ENCODE measurements around the gene C1QA.

C1QA gene

DNA sequence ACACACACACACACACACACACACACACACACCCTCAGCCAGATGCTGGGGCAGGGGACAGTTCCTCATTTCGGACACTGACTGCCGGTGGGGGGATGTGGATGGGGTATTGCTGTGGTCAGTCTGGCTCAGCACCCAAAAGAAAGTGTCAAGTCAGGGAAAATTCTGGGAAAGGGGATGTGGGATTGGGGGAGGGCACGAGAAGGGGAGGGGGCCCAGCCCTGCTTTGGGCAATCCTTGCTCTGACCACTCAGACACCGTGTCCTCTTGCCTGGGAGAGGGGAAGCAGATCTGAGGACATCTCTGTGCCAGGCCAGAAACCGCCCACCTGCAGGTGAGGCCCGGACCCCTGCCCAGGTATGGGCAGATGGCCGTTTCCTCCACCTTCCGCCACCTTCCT, 7.0 kb downstream of the C1QA start, which contains the start of gene C1QC:
Gene C1QC, plus strand, starts transcription at position 253 of the 400 bp plus-strand sequence. CDS start 391 bp downstream, outside the sequence.
- Histone ChIP-seq H3K9me3 (ENCODE audit: insufficient read depth, low read depth, low read length) (no peaks in the 10 kb centered on the region), H3K4me3 (ENCODE audit: low read length) (no peak within 1 kb of the TSS), H3K9ac (ENCODE audit: low read depth, low read length) (no peak within 1 kb of the TSS), H3K27ac (ENCODE audit: low read depth, low read length) (no peak within 1 kb of the TSS), H3K36me3 (ENCODE audit: insufficient read depth, low read length) (no peaks in the 10 kb centered on the region), H3K27me3 (ENCODE audit: insufficient read depth, low read length) (no peaks in the 10 kb centered on the region), H3K4me1 (ENCODE audit: insufficient read depth, low read length) (no peaks in the 10 kb centered on the region)
- 88% methylated on average over 8 of the region's 8 CpGs for WGBS

DNA sequence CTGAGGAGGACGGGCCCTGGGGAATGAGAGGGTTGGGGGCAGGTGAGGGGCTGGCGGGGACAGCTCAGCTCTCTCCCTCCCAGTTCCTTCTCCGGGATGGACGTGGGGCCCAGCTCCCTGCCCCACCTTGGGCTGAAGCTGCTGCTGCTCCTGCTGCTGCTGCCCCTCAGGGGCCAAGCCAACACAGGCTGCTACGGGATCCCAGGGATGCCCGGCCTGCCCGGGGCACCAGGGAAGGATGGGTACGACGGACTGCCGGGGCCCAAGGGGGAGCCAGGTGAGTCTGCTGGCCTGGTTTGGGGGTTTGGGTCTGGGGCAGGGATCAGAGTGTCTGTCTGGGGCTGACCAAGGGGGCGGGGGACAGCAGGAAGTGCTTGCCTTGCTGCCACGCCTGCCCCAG, 7.5 kb downstream of the C1QA start:
- H3K9ac ChIP-seq (ENCODE audit: low read depth, low read length), result no peak overlapping the region
- no peaks in the 10 kb centered on the region for H3K27me3 ChIP-seq (ENCODE audit: insufficient read depth, low read length)
- no peak overlapping the region for H3K4me3 ChIP-seq (ENCODE audit: low read length)
- 86% methylated on average over 12 of the region's 12 CpGs for WGBS
- no peaks in the 10 kb centered on the region for H3K36me3 ChIP-seq (ENCODE audit: insufficient read depth, low read length)
- H3K4me1 ChIP-seq (ENCODE audit: insufficient read depth, low read length), result no peaks in the 10 kb centered on the region
- H3K9me3 ChIP-seq (ENCODE audit: insufficient read depth, low read depth, low read length), result no peaks in the 10 kb centered on the region
- no peak overlapping the region for H3K27ac ChIP-seq (ENCODE audit: low read depth, low read length)

DNA sequence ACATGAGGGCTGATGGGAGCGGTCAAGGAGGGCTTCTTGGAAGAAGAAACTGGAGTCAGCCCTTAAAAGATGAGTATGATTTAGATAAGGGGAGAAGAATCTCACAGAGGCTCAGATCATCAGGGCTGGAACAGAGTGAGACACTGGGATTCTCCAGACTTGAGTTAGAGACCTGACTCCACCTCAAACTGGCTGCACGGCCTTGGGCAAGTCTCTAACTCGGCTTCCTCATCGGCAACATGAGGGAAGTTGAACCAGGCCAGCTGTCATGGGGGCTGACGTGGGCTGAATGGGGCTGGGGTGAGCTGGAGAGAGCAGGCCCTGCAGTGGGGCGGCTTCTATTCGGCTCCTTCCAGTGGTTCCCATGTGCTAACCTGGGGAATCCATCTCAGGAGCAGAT, 9.5 kb downstream of the C1QA start:
- H3K27ac ChIP-seq (ENCODE audit: low read depth, low read length), result no peak overlapping the region
- H3K36me3 ChIP-seq (ENCODE audit: insufficient read depth, low read length), result no peaks in the 10 kb centered on the region
- no peaks in the 10 kb centered on the region for H3K4me1 ChIP-seq (ENCODE audit: insufficient read depth, low read length)
- H3K27me3 ChIP-seq (ENCODE audit: insufficient read depth, low read length), result no peaks in the 10 kb centered on the region
- H3K4me3 ChIP-seq (ENCODE audit: low read length), result no peak overlapping the region
- H3K9me3 ChIP-seq (ENCODE audit: insufficient read depth, low read depth, low read length), result no peaks in the 10 kb centered on the region
- WGBS, result 82% methylated on average over 7 of the region's 7 CpGs
- H3K9ac ChIP-seq (ENCODE audit: low read depth, low read length), result no peak overlapping the region

DNA sequence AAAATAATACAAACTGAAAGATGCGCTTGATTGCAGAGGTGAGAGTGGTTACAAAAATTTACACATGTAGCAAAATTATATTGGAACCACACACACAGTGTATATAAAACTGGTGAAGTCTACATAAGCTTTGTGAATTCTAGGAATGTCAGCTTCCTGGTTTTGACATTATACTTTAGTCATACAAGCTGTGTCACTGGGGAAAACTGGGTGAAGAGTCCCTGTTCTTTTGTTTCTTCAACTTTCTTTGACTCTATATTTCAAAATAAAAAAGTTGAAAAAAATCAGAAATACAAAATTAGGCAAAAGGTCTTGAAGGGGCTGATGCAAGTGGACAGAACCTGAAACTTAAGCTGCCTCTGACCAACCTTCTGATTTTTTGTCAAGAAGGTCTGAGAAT, 10.0 kb downstream of the C1QA start:
- H3K36me3 ChIP-seq (ENCODE audit: insufficient read depth, low read length), result no peaks in the 10 kb centered on the region
- H3K27me3 ChIP-seq (ENCODE audit: insufficient read depth, low read length), result no peaks in the 10 kb centered on the region
- H3K4me1 ChIP-seq (ENCODE audit: insufficient read depth, low read length), result no peaks in the 10 kb centered on the region
- H3K9me3 ChIP-seq (ENCODE audit: insufficient read depth, low read depth, low read length), result no peaks in the 10 kb centered on the region
- no CpG with 5 or more reads among the region's 1 CpG for WGBS
- no peak overlapping the region for H3K9ac ChIP-seq (ENCODE audit: low read depth, low read length)
- H3K4me3 ChIP-seq (ENCODE audit: low read length), result no peak overlapping the region
- H3K27ac ChIP-seq (ENCODE audit: low read depth, low read length), result no peak overlapping the region

DNA sequence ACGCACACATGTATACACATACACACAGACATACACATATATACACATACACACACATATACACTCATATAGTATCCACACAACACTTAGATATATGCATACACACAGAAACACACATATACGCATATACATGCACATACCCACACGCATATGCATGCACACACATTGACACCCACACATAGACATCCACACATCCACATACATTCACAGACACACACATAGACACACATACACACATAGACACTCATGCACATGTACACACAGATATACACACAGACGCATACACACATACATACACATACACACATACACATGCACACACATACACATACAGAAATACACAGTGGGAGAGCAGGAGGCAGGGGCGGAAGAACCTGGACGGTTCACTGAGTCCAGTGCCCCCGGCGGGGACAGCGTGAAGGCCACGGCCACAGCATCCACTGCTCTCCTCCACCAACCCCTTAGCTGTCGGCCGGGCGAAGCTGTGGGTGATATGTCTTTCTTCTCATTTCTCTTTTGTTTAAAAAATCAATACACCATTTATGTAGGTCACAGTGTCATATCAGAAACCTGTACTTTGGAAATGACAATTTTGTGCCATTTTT, 13.8 kb downstream of the C1QA start:
- H3K9ac ChIP-seq (ENCODE audit: low read depth, low read length), result no peak overlapping the region
- no peak overlapping the region for H3K27ac ChIP-seq (ENCODE audit: low read depth, low read length)
- no peaks in the 10 kb centered on the region for H3K4me1 ChIP-seq (ENCODE audit: insufficient read depth, low read length)
- no peak overlapping the region for H3K4me3 ChIP-seq (ENCODE audit: low read length)
- no peaks in the 10 kb centered on the region for H3K27me3 ChIP-seq (ENCODE audit: insufficient read depth, low read length)
- H3K9me3 ChIP-seq (ENCODE audit: insufficient read depth, low read depth, low read length), result no peaks in the 10 kb centered on the region
- H3K36me3 ChIP-seq (ENCODE audit: insufficient read depth, low read length), result no peaks in the 10 kb centered on the region
- WGBS, result 94% methylated on average over 13 of the region's 13 CpGs

DNA sequence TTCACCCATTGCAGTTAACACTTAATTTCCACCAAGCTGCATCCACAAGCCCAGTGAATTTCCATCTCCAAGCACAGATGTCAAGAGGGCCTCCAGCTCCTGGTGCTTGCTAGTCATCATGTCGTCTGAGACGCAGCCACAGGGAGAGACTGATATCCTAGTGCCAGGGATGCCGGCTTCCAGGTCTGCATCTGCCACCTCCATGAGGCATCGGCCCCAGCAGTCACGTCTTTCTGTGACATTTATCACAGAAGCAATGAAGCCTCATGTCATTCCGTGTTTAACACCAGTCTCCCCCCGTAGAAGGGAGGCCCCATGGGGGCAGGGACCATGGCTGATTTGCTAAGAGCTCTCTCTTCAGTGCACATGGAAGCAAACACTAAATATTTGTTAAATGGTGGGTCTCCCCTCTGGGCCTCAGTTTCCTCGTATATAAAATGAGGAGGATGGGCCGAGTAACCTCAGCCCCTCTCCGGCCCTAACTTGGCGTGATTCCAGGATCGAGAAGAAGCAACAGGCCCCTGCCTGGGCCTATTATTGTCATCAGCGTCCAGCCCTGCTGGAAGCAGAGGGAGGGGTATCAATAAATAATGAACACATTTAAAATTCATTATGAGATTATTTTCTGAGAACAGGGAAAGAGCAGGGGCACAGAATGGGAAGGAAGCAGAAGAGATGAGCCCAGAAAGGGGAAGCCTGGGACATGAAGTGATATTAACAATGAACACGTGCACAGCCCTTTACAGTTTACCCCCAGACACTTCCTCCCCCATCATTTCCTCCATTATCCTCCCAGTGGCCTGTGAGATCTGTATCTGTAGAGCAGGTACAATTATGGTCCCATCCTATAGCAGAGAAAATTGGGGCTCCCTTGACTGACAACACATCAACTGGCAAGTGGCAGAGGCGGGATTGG, 15.8 kb downstream of the C1QA start:
- Histone ChIP-seq H3K27me3 (ENCODE audit: insufficient read depth, low read length) (no peaks in the 10 kb centered on the region), H3K36me3 (ENCODE audit: insufficient read depth, low read length) (no peaks in the 10 kb centered on the region), H3K9ac (ENCODE audit: low read depth, low read length) (no peak overlapping the region), H3K27ac (ENCODE audit: low read depth, low read length) (no peak overlapping the region), H3K4me1 (ENCODE audit: insufficient read depth, low read length) (no peaks in the 10 kb centered on the region), H3K9me3 (ENCODE audit: insufficient read depth, low read depth, low read length) (no peaks in the 10 kb centered on the region), H3K4me3 (ENCODE audit: low read length) (no peak overlapping the region)
- 93% methylated on average over 13 of the region's 15 CpGs for WGBS

DNA sequence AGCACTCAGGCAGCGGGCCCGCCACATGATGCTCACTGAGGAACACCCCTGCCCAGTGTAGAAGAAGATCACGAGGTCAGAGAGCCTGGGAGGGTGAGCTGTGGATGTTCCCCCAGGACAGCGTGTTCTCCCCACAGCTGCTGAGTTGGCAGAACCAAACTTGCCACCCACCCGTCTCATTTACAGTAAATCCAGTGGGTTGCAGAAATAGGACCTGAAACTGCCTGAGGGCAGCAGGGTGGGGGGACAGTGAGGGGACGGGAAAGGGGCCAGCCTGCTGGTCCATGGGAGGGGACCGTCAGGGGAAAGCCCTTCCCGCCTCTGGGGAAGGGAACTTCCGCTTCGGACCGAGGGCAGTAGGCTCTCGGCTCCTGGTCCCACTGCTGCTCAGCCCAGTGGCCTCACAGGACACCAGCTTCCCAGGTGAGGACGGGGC, 16.5 kb downstream of the C1QA start, which contains the start of gene C1QB:
Gene C1QB, plus strand, starts transcription at position 356 of the 436 bp plus-strand sequence. CDS start 6,227 bp downstream, outside the sequence.
- Histone ChIP-seq H3K4me3 (ENCODE audit: low read length) (no peak within 1 kb of the TSS), H3K4me1 (ENCODE audit: insufficient read depth, low read length) (no peaks in the 10 kb centered on the region), H3K9me3 (ENCODE audit: insufficient read depth, low read depth, low read length) (no peaks in the 10 kb centered on the region), H3K27ac (ENCODE audit: low read depth, low read length) (no peak within 1 kb of the TSS), H3K36me3 (ENCODE audit: insufficient read depth, low read length) (no peaks in the 10 kb centered on the region), H3K27me3 (ENCODE audit: insufficient read depth, low read length) (no peaks in the 10 kb centered on the region), H3K9ac (ENCODE audit: low read depth, low read length) (no peak within 1 kb of the TSS)
- WGBS, result 90% methylated on average over 13 of the region's 13 CpGs

DNA sequence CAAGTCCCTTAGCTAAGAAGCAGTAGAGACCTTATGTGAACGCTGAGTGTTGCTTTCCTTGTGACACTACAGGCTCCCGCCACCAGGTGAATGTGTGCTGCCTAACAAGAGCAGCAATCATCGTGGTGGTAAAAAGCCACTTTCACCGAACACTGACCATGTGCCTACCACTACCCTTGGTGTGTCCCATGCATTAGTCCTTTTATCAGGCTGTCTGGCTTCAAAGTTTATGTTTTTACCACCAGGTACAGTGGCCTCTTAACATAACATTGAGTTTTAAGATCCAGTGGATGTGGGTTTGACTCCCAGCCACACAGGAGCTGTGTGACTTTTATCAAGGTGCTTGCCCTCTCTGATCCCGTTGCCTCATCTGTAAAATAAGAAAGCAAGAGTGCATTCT, 18.3 kb downstream of the C1QA start:
- WGBS, result 67% methylated on average over 5 of the region's 5 CpGs
- no peaks in the 10 kb centered on the region for H3K4me1 ChIP-seq (ENCODE audit: insufficient read depth, low read length)
- no peaks in the 10 kb centered on the region for H3K9me3 ChIP-seq (ENCODE audit: insufficient read depth, low read depth, low read length)
- H3K27me3 ChIP-seq (ENCODE audit: insufficient read depth, low read length), result no peaks in the 10 kb centered on the region
- H3K27ac ChIP-seq (ENCODE audit: low read depth, low read length), result no peak overlapping the region
- H3K36me3 ChIP-seq (ENCODE audit: insufficient read depth, low read length), result no peaks in the 10 kb centered on the region
- H3K4me3 ChIP-seq (ENCODE audit: low read length), result no peak overlapping the region
- no peak overlapping the region for H3K9ac ChIP-seq (ENCODE audit: low read depth, low read length)

DNA sequence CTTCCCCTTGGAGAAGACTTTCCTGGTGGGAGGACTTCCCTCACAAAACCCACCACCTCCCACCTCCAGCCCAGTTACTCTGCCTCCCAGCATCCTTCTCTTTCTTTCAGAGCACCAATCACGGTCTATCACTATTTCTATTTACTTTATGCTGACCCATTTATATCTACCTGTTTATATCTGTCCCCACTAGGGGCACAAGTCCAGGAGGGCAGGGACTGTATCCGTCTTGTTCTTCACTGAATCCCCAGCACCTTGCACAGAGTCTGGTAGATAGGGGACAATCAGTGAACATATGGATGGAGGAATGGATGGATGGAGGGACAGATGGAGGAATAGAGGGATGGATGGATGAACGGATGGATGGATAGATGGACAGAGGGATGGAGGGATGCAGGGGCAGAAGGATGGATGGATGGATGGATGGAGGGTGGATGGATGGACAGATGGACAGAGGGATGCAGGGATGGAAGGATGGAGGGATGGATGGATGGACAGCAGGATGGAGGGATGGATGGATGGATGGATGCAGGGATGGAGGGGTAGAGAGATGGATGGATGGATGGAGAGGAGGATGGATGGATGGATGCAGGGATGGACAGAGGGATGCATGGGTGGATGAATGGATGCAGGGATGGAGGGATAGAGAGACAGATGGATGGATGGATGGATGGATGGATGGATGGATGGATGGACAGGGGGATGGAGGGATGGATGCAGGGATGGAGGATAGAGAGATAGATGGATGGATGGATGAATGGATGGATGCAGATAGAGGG, 22.1 kb downstream of the C1QA start:
- Histone ChIP-seq H3K9me3 (ENCODE audit: insufficient read depth, low read depth, low read length) (no peaks in the 10 kb centered on the region), H3K4me1 (ENCODE audit: insufficient read depth, low read length) (no peaks in the 10 kb centered on the region), H3K27ac (ENCODE audit: low read depth, low read length) (no peak overlapping the region), H3K27me3 (ENCODE audit: insufficient read depth, low read length) (no peaks in the 10 kb centered on the region), H3K36me3 (ENCODE audit: insufficient read depth, low read length) (no peaks in the 10 kb centered on the region), H3K9ac (ENCODE audit: low read depth, low read length) (no peak overlapping the region), H3K4me3 (ENCODE audit: low read length) (no peak overlapping the region)
- WGBS, result 75% methylated on average over 3 of the region's 3 CpGs

DNA sequence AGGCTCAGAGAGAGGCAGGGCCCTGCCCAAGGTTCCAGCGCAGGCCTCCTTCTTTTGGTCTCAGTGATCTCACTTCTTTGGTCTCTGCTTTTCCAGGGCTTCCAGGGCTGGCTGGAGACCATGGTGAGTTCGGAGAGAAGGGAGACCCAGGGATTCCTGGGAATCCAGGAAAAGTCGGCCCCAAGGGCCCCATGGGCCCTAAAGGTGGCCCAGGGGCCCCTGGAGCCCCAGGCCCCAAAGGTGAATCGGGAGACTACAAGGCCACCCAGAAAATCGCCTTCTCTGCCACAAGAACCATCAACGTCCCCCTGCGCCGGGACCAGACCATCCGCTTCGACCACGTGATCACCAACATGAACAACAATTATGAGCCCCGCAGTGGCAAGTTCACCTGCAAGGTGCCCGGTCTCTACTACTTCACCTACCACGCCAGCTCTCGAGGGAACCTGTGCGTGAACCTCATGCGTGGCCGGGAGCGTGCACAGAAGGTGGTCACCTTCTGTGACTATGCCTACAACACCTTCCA, 24.4 kb downstream of the C1QA start:
- Histone ChIP-seq H3K9ac (ENCODE audit: low read depth, low read length) (no peak overlapping the region), H3K9me3 (ENCODE audit: insufficient read depth, low read depth, low read length) (no peaks in the 10 kb centered on the region), H3K27me3 (ENCODE audit: insufficient read depth, low read length) (no peaks in the 10 kb centered on the region), H3K27ac (ENCODE audit: low read depth, low read length) (no peak overlapping the region), H3K4me3 (ENCODE audit: low read length) (no peak overlapping the region), H3K36me3 (ENCODE audit: insufficient read depth, low read length) (no peaks in the 10 kb centered on the region), H3K4me1 (ENCODE audit: insufficient read depth, low read length) (no peaks in the 10 kb centered on the region)
- WGBS, result 95% methylated on average over 19 of the region's 19 CpGs

DNA sequence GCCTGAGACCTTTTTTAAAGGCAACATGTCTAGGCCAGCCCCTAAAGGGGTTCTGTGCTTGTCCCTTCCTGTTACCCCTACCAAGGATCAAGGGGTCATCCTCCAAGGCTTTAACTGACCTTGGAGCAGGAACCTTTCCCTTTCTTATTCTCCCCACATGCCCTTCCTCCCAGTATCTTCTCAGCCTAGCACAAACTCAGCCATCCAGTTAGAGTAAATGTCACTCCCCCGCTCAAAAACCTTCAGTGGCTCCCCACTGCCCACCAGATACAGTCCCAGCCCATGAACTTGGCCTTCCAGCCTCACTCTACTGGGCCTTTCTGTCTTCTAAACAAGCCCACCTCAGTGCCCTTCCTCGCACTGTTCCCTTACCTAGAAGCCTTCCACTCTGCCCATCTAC, 25.5 kb downstream of the C1QA start:
- WGBS, result 91% methylated on average over 2 of the region's 2 CpGs
- H3K4me3 ChIP-seq (ENCODE audit: low read length), result no peak overlapping the region
- H3K9me3 ChIP-seq (ENCODE audit: insufficient read depth, low read depth, low read length), result no peaks in the 10 kb centered on the region
- H3K36me3 ChIP-seq (ENCODE audit: insufficient read depth, low read length), result no peaks in the 10 kb centered on the region
- H3K27ac ChIP-seq (ENCODE audit: low read depth, low read length), result no peak overlapping the region
- H3K9ac ChIP-seq (ENCODE audit: low read depth, low read length), result no peak overlapping the region
- no peaks in the 10 kb centered on the region for H3K4me1 ChIP-seq (ENCODE audit: insufficient read depth, low read length)
- no peaks in the 10 kb centered on the region for H3K27me3 ChIP-seq (ENCODE audit: insufficient read depth, low read length)
